Stimulated activated CD4-positive, alpha-beta T cell treated with anti-CD3 and anti-CD28 coated beads, Interleukin-15, amount 100 ng/mL, for 1 hour (primary cell): ENCODE measurements around the gene GABARAP.

ENCODE experiments used
- DNase-seq, 2 donors: peaks; one replicate each; pipeline ENCODE4 v3.0.0-alpha.2; 2020; ENCODE audit warnings: low read depth in 1 of 2, low spot score in 1 of 2

GABARAP gene

GRCh38 chr17:7241783-7242716, at the start of gene GABARAP:
TSS of gene GABARAP (minus strand) at chr17:7242449. CDS start at chr17:7242330, 119 bp downstream.
- DNase-seq = peak; percentile 91

DNA sequence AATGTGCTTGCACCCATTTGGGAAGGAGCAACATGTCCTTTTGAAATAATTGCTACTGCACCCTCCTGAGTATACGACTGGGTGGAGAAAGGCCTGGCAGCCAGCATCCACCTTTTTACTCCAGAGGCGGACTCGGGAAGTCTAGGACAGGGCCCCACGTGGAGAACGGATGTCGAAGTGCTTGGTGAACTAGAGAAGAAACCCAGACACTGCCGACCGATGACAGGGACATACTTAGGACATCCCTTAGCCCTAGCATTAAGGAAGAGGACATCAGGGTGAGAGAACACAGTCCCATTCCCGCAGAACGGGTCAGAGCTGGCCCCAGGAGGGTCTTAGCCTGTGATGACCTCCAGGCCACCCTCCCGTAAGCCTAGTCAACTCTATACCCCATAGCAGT, 48.4 kb upstream of the GABARAP start:
- no peak for DNase-seq

GRCh38 chr17:7290166-7290565, 47.9 kb upstream of the GABARAP start:
- no peak for DNase-seq

GRCh38 chr17:7289256-7290032, 47.2 kb upstream of the GABARAP start:
- DNase-seq = no peak

DNA sequence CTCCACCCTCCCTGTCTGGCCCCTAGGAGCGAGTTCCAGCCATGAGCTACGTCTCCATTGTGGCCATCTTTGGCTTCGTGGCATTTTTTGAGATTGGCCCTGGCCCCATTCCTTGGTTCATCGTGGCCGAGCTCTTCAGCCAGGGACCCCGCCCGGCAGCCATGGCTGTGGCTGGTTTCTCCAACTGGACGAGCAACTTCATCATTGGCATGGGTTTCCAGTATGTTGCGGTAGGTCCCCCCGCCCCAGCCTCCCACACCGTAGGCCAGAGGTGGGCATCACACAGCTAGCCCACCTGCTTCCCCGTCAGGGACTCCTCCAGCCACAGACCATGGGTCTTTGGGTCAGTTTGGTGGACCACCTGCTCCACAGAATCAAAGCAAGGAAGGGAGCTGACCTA, 43.4 kb upstream of the GABARAP start:
- no peak for DNase-seq

GRCh38 chr17:7284911-7285310, 42.7 kb upstream of the GABARAP start:
- no peak for DNase-seq

DNA sequence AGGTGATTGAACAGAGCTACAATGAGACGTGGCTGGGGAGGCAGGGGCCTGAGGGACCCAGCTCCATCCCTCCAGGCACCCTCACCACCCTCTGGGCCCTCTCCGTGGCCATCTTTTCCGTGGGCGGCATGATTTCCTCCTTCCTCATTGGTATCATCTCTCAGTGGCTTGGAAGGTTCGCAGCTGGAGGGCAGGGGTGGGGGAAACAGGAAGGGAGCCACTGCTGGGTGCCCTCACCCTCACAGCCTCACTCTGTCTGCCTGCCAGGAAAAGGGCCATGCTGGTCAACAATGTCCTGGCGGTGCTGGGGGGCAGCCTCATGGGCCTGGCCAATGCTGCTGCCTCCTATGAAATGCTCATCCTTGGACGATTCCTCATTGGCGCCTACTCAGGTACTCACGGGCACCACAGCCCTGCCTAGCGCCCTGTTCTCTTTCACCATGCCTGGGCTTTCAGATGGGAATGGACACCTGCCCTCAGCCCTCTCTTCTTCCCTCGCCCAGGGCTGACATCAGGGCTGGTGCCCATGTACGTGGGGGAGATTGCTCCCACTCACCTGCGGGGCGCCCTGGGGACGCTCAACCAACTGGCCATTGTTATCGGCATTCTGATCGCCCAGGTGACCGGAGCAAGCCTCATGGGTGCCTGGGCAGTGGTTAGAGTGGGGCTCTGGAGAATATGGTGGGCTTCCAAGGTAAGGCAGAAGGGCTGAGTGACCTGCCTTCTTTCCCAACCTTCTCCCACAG, 41.4 kb upstream of the GABARAP start:
- no peak for DNase-seq

DNA sequence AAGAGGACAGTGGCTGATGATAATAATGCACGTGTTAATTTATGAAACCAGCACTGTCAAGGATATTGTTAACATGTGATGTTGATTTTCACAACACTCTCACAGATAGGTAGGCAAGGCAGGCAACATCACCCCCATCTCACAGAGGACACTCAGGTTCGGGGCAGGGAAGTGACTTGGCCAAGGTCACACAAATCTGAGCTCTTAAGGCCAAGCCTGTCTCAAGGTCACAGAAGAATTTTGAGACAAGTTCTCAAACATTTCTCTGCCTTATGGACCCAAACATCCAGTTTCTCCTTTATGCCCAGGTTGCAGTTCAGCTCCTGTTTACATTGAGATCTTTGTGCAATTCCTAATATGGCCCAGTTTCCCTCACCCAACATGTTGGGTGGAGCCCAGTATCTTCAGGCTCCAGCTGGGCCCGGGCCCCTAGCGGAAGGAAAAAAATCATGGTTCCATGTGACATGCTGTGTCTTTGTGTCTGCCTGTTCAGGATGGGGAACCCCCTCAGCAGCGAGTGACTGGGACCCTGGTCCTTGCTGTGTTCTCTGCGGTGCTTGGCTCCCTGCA, 40.6 kb upstream of the GABARAP start:
- DNase-seq = no peak

DNA sequence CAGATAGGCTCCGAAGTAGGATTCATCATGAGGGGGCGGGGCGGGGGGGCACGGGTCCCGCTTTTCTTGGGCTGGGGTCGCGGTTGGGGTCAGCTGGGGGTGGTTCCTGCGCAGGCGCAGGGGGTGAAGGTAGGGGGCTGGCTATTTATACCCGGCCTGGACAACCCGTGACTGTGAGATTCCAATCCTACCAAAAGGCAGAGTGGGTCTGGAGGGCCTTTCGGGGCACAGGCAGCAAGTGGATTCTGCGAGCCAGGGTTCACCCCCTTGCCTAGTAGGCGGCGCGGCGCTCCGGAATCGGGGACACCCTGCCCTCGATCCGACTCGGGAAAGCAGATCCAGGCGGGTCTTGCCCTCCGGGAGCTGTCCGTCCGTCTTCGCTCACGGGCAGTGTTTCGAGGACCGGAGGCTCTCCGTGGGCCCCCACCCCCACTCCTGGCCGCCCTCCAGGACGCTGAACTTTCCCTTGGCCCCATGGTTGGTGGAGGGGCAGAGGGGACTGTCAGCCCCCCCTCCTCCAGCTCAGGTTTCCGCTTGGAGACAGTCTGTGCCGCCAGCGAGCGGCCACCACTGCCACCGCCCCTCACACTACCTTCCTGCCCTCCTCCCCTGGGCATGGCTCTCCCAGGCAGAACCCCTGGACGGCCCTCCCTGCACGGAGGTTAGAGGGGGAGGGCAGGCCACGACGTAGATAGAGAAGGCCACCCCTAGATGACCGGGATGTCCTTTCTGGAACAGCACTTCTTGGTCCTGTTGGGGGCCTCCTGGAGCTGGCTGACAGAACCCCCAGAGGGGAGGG, 39.9 kb upstream of the GABARAP start:
- DNase-seq = no peak

DNA sequence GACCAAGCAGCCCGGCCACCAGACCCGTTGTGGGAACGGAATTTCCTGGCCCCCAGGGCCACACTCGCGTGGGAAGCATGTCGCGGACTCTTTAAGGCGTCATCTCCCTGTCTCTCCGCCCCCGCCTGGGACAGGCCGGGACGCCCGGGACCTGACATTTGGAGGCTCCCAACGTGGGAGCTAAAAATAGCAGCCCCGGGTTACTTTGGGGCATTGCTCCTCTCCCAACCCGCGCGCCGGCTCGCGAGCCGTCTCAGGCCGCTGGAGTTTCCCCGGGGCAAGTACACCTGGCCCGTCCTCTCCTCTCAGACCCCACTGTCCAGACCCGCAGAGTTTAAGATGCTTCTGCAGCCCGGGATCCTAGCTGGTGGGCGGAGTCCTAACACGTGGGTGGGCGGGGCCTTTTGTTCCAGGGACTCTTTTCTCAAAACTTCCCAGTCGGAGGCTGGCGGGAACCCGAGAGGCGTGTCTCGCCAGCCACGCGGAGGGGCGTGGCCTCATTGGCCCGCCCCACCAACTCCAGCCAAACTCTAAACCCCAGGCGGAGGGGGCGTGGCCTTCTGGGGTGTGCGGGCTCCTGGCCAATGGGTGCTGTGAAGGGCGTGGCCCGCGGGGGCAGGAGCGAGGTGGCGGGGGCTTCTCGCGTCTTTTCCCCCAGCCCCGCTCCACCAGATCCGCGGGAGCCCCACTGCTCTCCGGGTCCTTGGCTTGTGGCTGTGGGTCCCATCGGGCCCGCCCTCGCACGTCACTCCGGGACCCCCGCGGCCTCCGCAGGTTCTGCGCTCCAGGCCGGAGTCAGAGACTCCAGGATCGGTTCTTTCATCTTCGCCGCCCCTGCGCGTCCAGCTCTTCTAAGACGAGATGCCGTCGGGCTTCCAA, 39.1 kb upstream of the GABARAP start, which contains the start of gene SLC2A4:
Gene SLC2A4 (plus strand): TSS at position 645 of the 879 bp plus-strand sequence. CDS start 217 bp downstream, at position 862.
- DNase-seq = peak; percentile 64 to 87

- peak; percentile 76 to 77 for DNase-seq
Observed at GRCh38 chr17:7280519-7281073, 38.3 kb upstream of the GABARAP start.

DNA sequence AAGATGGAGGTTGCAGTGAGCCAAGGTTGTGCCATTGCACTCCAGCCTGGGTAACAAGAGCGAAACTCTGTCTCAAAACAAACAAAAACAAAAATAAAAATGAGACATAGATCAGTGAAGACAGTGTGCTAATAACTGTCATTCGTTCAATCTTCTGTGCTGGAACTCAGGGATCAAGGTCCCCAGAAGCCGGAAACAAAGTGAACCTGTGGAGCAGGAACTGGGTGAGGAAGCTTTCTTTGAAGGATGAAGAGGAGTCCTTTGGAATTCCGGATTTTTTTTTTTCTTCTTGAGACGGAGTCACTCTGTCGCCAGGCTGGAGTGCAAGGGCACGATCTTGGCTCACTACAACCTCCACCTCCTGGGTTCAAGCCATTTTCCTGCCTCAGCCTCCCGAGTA, 37.2 kb upstream of the GABARAP start:
- DNase-seq = no peak

DNA sequence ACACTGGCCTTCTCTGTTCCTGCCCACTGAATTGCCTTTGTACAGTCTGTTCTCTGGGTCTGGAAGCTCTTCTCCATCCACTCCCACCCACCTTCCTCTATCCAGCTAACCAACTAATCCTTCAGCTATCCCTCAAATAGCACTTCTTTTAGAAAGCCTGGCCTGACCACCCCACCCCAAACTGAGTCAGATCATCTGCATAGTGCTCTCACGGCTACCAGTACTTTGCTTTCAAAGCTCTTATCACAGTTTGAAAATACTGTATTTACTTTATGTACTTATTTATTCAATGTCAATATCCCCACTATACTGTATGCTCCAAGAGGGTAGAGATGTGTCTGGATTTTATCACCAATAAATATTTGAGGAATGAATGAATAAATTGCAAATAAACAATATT, 24.5 kb upstream of the GABARAP start:
- no peak for DNase-seq

- DNase-seq = no peak
Observed at GRCh38 chr17:7263801-7264078, 21.5 kb upstream of the GABARAP start.

GRCh38 chr17:7262935-7263800, 20.9 kb upstream of the GABARAP start:
- DNase-seq = no peak

DNA sequence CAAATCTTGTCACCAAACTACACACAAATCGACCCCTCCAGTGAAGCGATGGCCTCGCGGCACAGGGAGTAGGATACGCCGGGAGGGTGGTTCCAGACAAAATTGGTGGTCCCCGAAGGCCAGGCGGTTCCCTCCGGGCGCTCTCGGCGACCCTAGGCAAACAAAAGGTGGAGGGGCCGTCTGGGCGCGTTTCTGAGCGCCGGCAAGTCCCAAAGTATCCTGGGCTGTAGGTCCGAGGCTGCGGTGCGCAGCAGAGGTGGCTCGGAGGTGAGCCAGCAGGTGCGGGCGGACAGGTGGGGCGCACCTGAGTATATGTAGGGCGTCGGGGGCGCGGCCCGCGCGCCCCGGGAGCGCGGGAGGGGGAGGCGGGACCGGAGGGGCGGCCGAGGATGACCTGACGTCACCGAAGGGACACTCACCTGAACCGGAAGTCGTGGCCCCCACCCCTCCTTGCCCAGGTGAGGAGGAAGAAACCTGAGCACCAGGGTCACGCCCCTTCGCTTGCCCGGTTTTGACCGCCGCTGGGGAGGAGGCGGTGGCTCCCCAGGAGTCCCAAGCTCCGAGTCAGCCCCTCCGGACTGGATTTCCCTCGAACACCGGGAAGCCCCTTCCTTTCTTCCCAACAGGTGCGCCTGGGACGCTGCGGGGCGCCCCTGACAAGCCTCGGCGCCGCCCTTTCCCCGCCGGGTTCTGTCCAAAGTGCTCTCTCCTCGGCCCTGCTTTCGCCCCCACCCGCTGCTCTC, 20.1 kb upstream of the GABARAP start, which contains the start of gene CLDN7:
Gene CLDN7 (minus strand): TSS at position 287 of the 743 bp plus-strand sequence. CDS start 435 bp downstream, outside the sequence.
- no peak for DNase-seq
